ENCODE data around the gene RAB2B. TPM values are rescaled to one million over a fixed set of nuclear protein-coding genes. Genes with fewer than 3 reads are reported as not detected.

Gene RAB2B
- total RNA-seq, 1 experiment from 2014 or later, result 28.2 TPM

Other genes starting within 250 kb of the RAB2B start
- 821 and 1,019 TPM in 2 replicates for gene HNRNPC, start 207.5 kb downstream of the RAB2B start, total RNA-seq (2014; rRNA removed; shearing (Covaris generic))
- gene RPGRIP1, start 196.9 kb downstream of the RAB2B start, total RNA-seq (2014; rRNA removed; shearing (Covaris generic)), result not detected in 2 replicates
- gene SUPT16H, start 92.9 kb downstream of the RAB2B start, total RNA-seq (2014; rRNA removed; shearing (Covaris generic)), result 76.9 and 115 TPM in 2 replicates
- gene CHD8, start 20.8 kb downstream of the RAB2B start, total RNA-seq (2014; rRNA removed; shearing (Covaris generic)), result 26.7 and 55.9 TPM in 2 replicates
- 18.5 and 40.5 TPM in 2 replicates for gene TOX4, start 236 bp upstream of the RAB2B start, total RNA-seq (2014; rRNA removed; shearing (Covaris generic))
- 31.0 and 35.0 TPM in 2 replicates for gene METTL3, start 34.4 kb upstream of the RAB2B start, total RNA-seq (2014; rRNA removed; shearing (Covaris generic))
- gene SALL2, start 49.4 kb upstream of the RAB2B start, total RNA-seq (2014; rRNA removed; shearing (Covaris generic)), result 1.1 and 2.3 TPM in 2 replicates
- gene OR10G3, start 103.1 kb upstream of the RAB2B start, total RNA-seq (2014; rRNA removed; shearing (Covaris generic)), result not detected in 2 replicates
- gene OR10G2, start 158.0 kb upstream of the RAB2B start, total RNA-seq (2014; rRNA removed; shearing (Covaris generic)), result not detected in 2 replicates
- gene OR4E2, start 176.9 kb upstream of the RAB2B start, total RNA-seq (2014; rRNA removed; shearing (Covaris generic)), result not detected in 2 replicates
- not detected in 2 replicates for gene OR4E1, start 196.9 kb upstream of the RAB2B start, total RNA-seq (2014; rRNA removed; shearing (Covaris generic))